Measurements from ENCODE around the gene RIC8B.
A peak's percentile ranks its signal among the peaks of the same experiment; 100 is the strongest.

Gene RIC8B

GRCh38 chr12:106767954-106768822, 6.3 kb upstream of the RIC8B start:
- no peak for TF ChIP-seq CTCF (IDR thresholded peaks at IDR 0.05; ENCODE audit: low read depth, low read length)
- H3K4me3 ChIP-seq (ENCODE audit: low read depth, low read length): no peak overlapping the region

GRCh38 chr12:106769078-106769477, 5.4 kb upstream of the RIC8B start:
- TF ChIP-seq CTCF (IDR thresholded peaks at IDR 0.05; ENCODE audit: low read depth, low read length): no peak
- no peak overlapping the region for H3K4me3 ChIP-seq (ENCODE audit: low read depth, low read length)

- TF ChIP-seq CTCF (IDR thresholded peaks at IDR 0.05; ENCODE audit: low read depth, low read length): no peak
- H3K4me3 ChIP-seq (ENCODE audit: low read depth, low read length): no peak overlapping the region
Measured at GRCh38 chr12:106769546-106769945, 4.9 kb upstream of the RIC8B start.

GRCh38 chr12:106771425-106771824, 3.1 kb upstream of the RIC8B start:
- no peak for TF ChIP-seq CTCF (IDR thresholded peaks at IDR 0.05; ENCODE audit: low read depth, low read length)
- no peak overlapping the region for H3K4me3 ChIP-seq (ENCODE audit: low read depth, low read length)

- TF ChIP-seq CTCF (IDR thresholded peaks at IDR 0.05; ENCODE audit: low read depth, low read length): no peak
- peak overlapping the region; percentile 96 for H3K4me3 ChIP-seq (ENCODE audit: low read depth, low read length)
Measured at GRCh38 chr12:106773286-106774004, 1.0 kb upstream of the RIC8B start.

- peak overlapping the region; percentile 96 for H3K4me3 ChIP-seq (ENCODE audit: low read depth, low read length)
- TF ChIP-seq CTCF (IDR thresholded peaks at IDR 0.05; ENCODE audit: low read depth, low read length): no peak
Measured at GRCh38 chr12:106774808-106775524, 484 bp downstream of the RIC8B start.
